ENCODE measurements around the gene CELA3B.

CELA3B gene

GRCh38 chr1:22018583-22019559, 42.0 kb downstream of the CELA3B start:
- TF ChIP-seq CTCF (IDR thresholded peaks at IDR 0.05; ENCODE audit: low read length) (peak; percentile 37), EZH2 (optimal IDR thresholded peaks at IDR 0.05; ENCODE audit: low read depth, low read length) (no peak)
- Histone ChIP-seq H3K9ac (ENCODE audit: low read length) (no peak overlapping the region), H3K79me2 (ENCODE audit: low read length) (no peaks in the 10 kb centered on the region), H3K27me3 (replicated peaks; ENCODE audit: insufficient read depth, low read length) (no peaks in the 10 kb centered on the region), H3F3A (ENCODE audit: insufficient read depth, low read length) (peaks cover 6% of the 10 kb centered on the region), H3K4me2 (ENCODE audit: low read depth, low read length) (peak overlapping the region; percentile 16; the same call in 1 of the 2 replicates), H3K9me2 (replicated peaks; ENCODE audit: insufficient read depth, low read length) (no peaks in the 10 kb centered on the region), H3K27ac (ENCODE audit: low read length) (no peak overlapping the region; the same call in 1 of the 2 replicates), H3K9me3 (replicated peaks; ENCODE audit: insufficient read depth, low read length) (no peaks in the 10 kb centered on the region), H4K20me1 (ENCODE audit: insufficient read depth, low read length) (no peaks in the 10 kb centered on the region), H2AFZ (ENCODE audit: low read length) (peak overlapping the region; percentile 35; the same call in 1 of the 2 replicates), H3K36me3 (replicated peaks; ENCODE audit: insufficient read depth, low read length) (no peaks in the 10 kb centered on the region), H3K4me3 (ENCODE audit: low read length) (no peak overlapping the region), H3K4me1 (ENCODE audit: low read length) (peaks cover 8% of the 10 kb centered on the region)
- peak; percentile 27 for DNase-seq

- no peak overlapping the region for H3K27ac ChIP-seq (ENCODE audit: low read length)
- H3K36me3 ChIP-seq (replicated peaks; ENCODE audit: insufficient read depth, low read length), result no peaks in the 10 kb centered on the region
- 0 out of 2 replicates have a peak, but pooled peaks cover 2% of the 10 kb centered on the region for H3K79me2 ChIP-seq (ENCODE audit: low read length)
- H3K4me1 ChIP-seq (ENCODE audit: low read length), result peaks cover 13% of the 10 kb centered on the region
- no peak overlapping the region for H3K4me3 ChIP-seq (ENCODE audit: low read length)
- H4K20me1 ChIP-seq (ENCODE audit: insufficient read depth, low read length), result no peaks in the 10 kb centered on the region
- H2AFZ ChIP-seq (ENCODE audit: low read length), result no peak overlapping the region
- H3K4me2 ChIP-seq (ENCODE audit: low read depth, low read length), result no peak overlapping the region
- DNase-seq, result no peak
- no peaks in the 10 kb centered on the region for H3K27me3 ChIP-seq (replicated peaks; ENCODE audit: insufficient read depth, low read length)
- H3K9me2 ChIP-seq (replicated peaks; ENCODE audit: insufficient read depth, low read length), result no peaks in the 10 kb centered on the region
- no peak for TF ChIP-seq EZH2phosphoT487 (IDR thresholded peaks at IDR 0.05; ENCODE audit: low read length)
- TF ChIP-seq CTCF (IDR thresholded peaks at IDR 0.05; ENCODE audit: low read length), result no peak
- no peak for TF ChIP-seq EZH2 (optimal IDR thresholded peaks at IDR 0.05; ENCODE audit: low read depth, low read length)
- peaks cover 26% of the 10 kb centered on the region for H3F3A ChIP-seq (ENCODE audit: insufficient read depth, low read length)
- no peak overlapping the region for H3K9ac ChIP-seq (ENCODE audit: low read length)
- H3K9me3 ChIP-seq (replicated peaks; ENCODE audit: insufficient read depth, low read length), result no peaks in the 10 kb centered on the region
Observed at GRCh38 chr1:22021061-22021460, 44.2 kb downstream of the CELA3B start.

GRCh38 chr1:22024485-22025367, 47.9 kb downstream of the CELA3B start:
- H3K4me1 ChIP-seq (ENCODE audit: low read length), result peaks cover 6% of the 10 kb centered on the region; the same call in 1 of the 2 replicates
- H3K79me2 ChIP-seq (ENCODE audit: low read length), result peaks cover 13% of the 10 kb centered on the region
- TF ChIP-seq CTCF (IDR thresholded peaks at IDR 0.05; ENCODE audit: low read length) (peak; percentile 13; the same call in 1 of the 2 replicates), EZH2 (optimal IDR thresholded peaks at IDR 0.05; ENCODE audit: low read depth, low read length) (no peak), EZH2phosphoT487 (IDR thresholded peaks at IDR 0.05; ENCODE audit: low read length) (no peak)
- H3K36me3 ChIP-seq (replicated peaks; ENCODE audit: insufficient read depth, low read length), result no peaks in the 10 kb centered on the region
- peak overlapping the region; percentile 96 for H3K4me3 ChIP-seq (ENCODE audit: low read length)
- H4K20me1 ChIP-seq (ENCODE audit: insufficient read depth, low read length), result no peaks in the 10 kb centered on the region
- DNase-seq, result peak; percentile 76
- peak overlapping the region; percentile 96 for H3K27ac ChIP-seq (ENCODE audit: low read length)
- H3K27me3 ChIP-seq (replicated peaks; ENCODE audit: insufficient read depth, low read length), result no peaks in the 10 kb centered on the region
- peak overlapping the region; percentile 96 for H2AFZ ChIP-seq (ENCODE audit: low read length)
- H3K9me2 ChIP-seq (replicated peaks; ENCODE audit: insufficient read depth, low read length), result no peaks in the 10 kb centered on the region
- peak overlapping the region; percentile 97 for H3K4me2 ChIP-seq (ENCODE audit: low read depth, low read length)
- H3F3A ChIP-seq (ENCODE audit: insufficient read depth, low read length), result peaks cover 26% of the 10 kb centered on the region
- H3K9me3 ChIP-seq (replicated peaks; ENCODE audit: insufficient read depth, low read length), result no peaks in the 10 kb centered on the region
- peak overlapping the region; percentile 99 for H3K9ac ChIP-seq (ENCODE audit: low read length)
